ENCODE results near the gene CUX1. TPM values are rescaled to one million over a fixed set of nuclear protein-coding genes. Genes with fewer than 3 reads are reported as not detected.

Gene CUX1
- total and polyA plus RNA-seq, 2 of the 13 experiments (the other 11 are each of a cell fraction or from before 2014, with no cell fraction given), result 13.7 to 14.9 TPM

GRCh38 chr7:102253066-102253972 lies 435.9 kb downstream of the CUX1 start (continued):
- TF ChIP-seq, protein P1, sequence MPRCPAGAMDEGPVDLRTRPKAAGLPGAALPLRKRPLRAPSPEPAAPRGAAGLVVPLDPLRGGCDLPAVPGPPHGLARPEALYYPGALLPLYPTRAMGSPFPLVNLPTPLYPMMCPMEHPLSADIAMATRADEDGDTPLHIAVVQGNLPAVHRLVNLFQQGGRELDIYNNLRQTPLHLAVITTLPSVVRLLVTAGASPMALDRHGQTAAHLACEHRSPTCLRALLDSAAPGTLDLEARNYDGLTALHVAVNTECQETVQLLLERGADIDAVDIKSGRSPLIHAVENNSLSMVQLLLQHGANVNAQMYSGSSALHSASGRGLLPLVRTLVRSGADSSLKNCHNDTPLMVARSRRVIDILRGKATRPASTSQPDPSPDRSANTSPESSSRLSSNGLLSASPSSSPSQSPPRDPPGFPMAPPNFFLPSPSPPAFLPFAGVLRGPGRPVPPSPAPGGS (CRISPR knock-in tag; IDR thresholded peaks at IDR 0.05), result 0 out of 2 replicates have a peak, but pooled peaks have one; percentile 6
- TF ChIP-seq REL (CRISPR knock-in tag; conservative IDR thresholded peaks at IDR 0.05), result no peak
- no peak for TF ChIP-seq FIP1L1 (IDR thresholded peaks at IDR 0.05; ENCODE audit: borderline replicate concordance, insufficient read depth, low read depth, low read length)
- no peak for TF ChIP-seq YY1 (IDR thresholded peaks at IDR 0.05; ENCODE audit: insufficient read depth, insufficient replicate concordance, low read depth, low read length)
- TF ChIP-seq ZNF703 (CRISPR knock-in tag; IDR thresholded peaks at IDR 0.05; ENCODE audit: borderline replicate concordance), result no peak
- TF ChIP-seq RCOR2 (CRISPR knock-in tag; IDR thresholded peaks at IDR 0.05), result 0 out of 2 replicates have a peak, but pooled peaks have one; percentile 16
- no peak for TF ChIP-seq CBX1 (IDR thresholded peaks at IDR 0.05; ENCODE audit: low read depth)
- no peak for TF ChIP-seq LCORL (IDR thresholded peaks at IDR 0.05)
- TF ChIP-seq LCORL (CRISPR knock-in tag; IDR thresholded peaks at IDR 0.05), result peak; percentile 83
- TF ChIP-seq RFX3 (CRISPR knock-in tag; IDR thresholded peaks at IDR 0.05), result no peak
- TF ChIP-seq, protein P2, sequence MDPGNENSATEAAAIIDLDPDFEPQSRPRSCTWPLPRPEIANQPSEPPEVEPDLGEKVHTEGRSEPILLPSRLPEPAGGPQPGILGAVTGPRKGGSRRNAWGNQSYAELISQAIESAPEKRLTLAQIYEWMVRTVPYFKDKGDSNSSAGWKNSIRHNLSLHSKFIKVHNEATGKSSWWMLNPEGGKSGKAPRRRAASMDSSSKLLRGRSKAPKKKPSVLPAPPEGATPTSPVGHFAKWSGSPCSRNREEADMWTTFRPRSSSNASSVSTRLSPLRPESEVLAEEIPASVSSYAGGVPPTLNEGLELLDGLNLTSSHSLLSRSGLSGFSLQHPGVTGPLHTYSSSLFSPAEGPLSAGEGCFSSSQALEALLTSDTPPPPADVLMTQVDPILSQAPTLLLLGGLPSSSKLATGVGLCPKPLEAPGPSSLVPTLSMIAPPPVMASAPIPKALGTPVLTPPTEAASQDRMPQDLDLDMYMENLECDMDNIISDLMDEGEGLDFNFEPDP (CRISPR knock-in tag; conservative IDR thresholded peaks at IDR 0.05), result no peak
- TF ChIP-seq, protein P3, sequence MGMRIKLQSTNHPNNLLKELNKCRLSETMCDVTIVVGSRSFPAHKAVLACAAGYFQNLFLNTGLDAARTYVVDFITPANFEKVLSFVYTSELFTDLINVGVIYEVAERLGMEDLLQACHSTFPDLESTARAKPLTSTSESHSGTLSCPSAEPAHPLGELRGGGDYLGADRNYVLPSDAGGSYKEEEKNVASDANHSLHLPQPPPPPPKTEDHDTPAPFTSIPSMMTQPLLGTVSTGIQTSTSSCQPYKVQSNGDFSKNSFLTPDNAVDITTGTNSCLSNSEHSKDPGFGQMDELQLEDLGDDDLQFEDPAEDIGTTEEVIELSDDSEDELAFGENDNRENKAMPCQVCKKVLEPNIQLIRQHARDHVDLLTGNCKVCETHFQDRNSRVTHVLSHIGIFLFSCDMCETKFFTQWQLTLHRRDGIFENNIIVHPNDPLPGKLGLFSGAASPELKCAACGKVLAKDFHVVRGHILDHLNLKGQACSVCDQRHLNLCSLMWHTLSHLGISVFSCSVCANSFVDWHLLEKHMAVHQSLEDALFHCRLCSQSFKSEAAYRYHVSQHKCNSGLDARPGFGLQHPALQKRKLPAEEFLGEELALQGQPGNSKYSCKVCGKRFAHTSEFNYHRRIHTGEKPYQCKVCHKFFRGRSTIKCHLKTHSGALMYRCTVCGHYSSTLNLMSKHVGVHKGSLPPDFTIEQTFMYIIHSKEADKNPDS (CRISPR knock-in tag; IDR thresholded peaks at IDR 0.05), result no peak
- TF ChIP-seq SIN3A (IDR thresholded peaks at IDR 0.05; ENCODE audit: borderline replicate concordance, low read depth, low read length), result no peak
- TF ChIP-seq KAT8 (CRISPR knock-in tag; IDR thresholded peaks at IDR 0.05), result no peak
- TF ChIP-seq, protein P4, sequence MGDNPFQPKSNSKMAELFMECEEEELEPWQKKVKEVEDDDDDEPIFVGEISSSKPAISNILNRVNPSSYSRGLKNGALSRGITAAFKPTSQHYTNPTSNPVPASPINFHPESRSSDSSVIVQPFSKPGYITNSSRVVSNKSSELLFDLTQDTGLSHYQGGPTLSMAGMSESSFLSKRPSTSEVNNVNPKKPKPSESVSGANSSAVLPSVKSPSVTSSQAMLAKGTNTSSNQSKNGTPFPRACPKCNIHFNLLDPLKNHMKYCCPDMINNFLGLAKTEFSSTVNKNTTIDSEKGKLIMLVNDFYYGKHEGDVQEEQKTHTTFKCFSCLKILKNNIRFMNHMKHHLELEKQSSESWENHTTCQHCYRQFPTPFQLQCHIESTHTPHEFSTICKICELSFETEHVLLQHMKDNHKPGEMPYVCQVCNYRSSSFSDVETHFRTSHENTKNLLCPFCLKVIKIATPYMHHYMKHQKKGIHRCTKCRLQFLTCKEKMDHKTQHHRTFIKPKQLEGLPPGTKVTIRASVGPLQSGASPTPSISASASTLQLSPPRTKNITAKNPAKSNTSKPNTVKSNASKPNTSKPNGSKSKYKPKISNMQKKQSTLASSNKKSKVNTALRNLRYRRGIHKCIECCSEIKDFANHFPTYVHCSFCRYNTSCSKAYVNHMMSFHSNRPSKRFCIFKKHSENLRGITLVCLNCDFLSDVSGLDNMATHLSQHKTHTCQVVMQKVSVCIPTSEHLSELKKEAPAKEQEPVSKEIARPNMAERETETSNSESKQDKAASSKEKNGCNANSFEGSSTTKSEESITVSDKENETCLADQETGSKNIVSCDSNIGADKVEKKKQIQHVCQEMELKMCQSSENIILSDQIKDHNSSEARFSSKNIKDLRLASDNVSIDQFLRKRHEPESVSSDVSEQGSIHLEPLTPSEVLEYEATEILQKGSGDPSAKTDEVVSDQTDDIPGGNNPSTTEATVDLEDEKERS (CRISPR knock-in tag; IDR thresholded peaks at IDR 0.05), result no peak
- TF ChIP-seq POLR2AphosphoS5 (IDR thresholded peaks at IDR 0.05; ENCODE audit: low read depth, low read length), result no peak
- TF ChIP-seq YEATS4 (CRISPR knock-in tag; IDR thresholded peaks at IDR 0.05; ENCODE audit: borderline replicate concordance), result no peak
- TF ChIP-seq POLR2G (IDR thresholded peaks at IDR 0.05; ENCODE audit: low read depth, low read length), result no peak
